Prostate gland (tissue), 2 donors: ENCODE results near the gene PLAA.

ENCODE experiments used
- POLR2A ChIP-seq: fragments of 450-650 bp; IDR thresholded peaks from one replicate; pipeline ENCODE4 v1.6.1; 2016; ENCODE audit warnings: antibody characterized with exemption, mild to moderate bottlenecking
- TF ChIP-seq, protein P1 (sequence below), 4 experiments: fragments of 200-600 bp in 2 of 4; fragments of 450-650 bp in 2 of 4; sonication (generic) in 2 of 4; IDR thresholded peaks; 1 replicate in 3 of 4; 2 replicates in 1 of 4; pipeline ENCODE4 v1.5.1; 2016 to 2019; ENCODE audit warnings: antibody characterized with exemption in 4 of 4, mild to moderate bottlenecking in 2 of 4, moderate library complexity in 2 of 4

GRCh38 chr9:26945591-26945990 is 1.5 kb downstream of the PLAA start:
- TF ChIP-seq, protein P1, sequence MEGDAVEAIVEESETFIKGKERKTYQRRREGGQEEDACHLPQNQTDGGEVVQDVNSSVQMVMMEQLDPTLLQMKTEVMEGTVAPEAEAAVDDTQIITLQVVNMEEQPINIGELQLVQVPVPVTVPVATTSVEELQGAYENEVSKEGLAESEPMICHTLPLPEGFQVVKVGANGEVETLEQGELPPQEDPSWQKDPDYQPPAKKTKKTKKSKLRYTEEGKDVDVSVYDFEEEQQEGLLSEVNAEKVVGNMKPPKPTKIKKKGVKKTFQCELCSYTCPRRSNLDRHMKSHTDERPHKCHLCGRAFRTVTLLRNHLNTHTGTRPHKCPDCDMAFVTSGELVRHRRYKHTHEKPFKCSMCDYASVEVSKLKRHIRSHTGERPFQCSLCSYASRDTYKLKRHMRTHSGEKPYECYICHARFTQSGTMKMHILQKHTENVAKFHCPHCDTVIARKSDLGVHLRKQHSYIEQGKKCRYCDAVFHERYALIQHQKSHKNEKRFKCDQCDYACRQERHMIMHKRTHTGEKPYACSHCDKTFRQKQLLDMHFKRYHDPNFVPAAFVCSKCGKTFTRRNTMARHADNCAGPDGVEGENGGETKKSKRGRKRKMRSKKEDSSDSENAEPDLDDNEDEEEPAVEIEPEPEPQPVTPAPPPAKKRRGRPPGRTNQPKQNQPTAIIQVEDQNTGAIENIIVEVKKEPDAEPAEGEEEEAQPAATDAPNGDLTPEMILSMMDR (IDR thresholded peaks at IDR 0.05) = no peak
- no peak for TF ChIP-seq POLR2A
